Activated CD4-positive, alpha-beta T cell treated with anti-CD3 and anti-CD28 coated beads, Interleukin-2, amount 10 ng/mL, durations not matched to agents 7 days and 5 days (primary cell): ENCODE data around the gene WFS1. TPM values are rescaled to one million over a fixed set of nuclear protein-coding genes. Genes with fewer than 3 reads are reported as not detected.

ENCODE experiments used
- CTCF ChIA-PET: fragments of 350-600 bp; sonication (Branson Sonifier 250); formaldehyde crosslinking; loops from one replicate; lab custom pipeline; 2021; ENCODE audit warnings: antibody characterized with exemption; lab: Charles Lee
- POLR2A ChIA-PET: fragments of 350-600 bp; sonication (Branson Sonifier 250); formaldehyde crosslinking; loops from one replicate; lab custom pipeline; 2021; ENCODE audit warnings: antibody characterized with exemption; lab: Charles Lee
- DNase-seq: peaks from one replicate; pipeline ENCODE4 v3.0.0-alpha.2; 2020
- H3K27ac Mint-ChIP-seq: one replicate; pipeline ENCODE4 v1.8.0; 2021; ENCODE audit warnings: mild to moderate bottlenecking, moderate library complexity, mixed read lengths
- H3K27me3 Mint-ChIP-seq: one replicate; pipeline ENCODE4 v1.8.0; 2021; ENCODE audit warnings: mixed read lengths
- H3K36me3 Mint-ChIP-seq: one replicate; pipeline ENCODE4 v1.8.0; 2021; ENCODE audit warnings: low read depth, mixed read lengths
- H3K4me1 Mint-ChIP-seq: one replicate; pipeline ENCODE4 v1.8.0; 2021; ENCODE audit warnings: mixed read lengths
- H3K4me3 Mint-ChIP-seq: one replicate; pipeline ENCODE4 v1.8.0; 2021; ENCODE audit warnings: mild to moderate bottlenecking, moderate library complexity, mixed read lengths
- H3K9me3 Mint-ChIP-seq: one replicate; pipeline ENCODE4 v1.8.0; 2021; ENCODE audit warnings: mixed read lengths
- total RNA-seq, 2 experiments: library from RNA; stranded (reverse); gene quantifications; one replicate each; pipeline ENCODE4 v1.2.3, GENCODE V29; 2021

WFS1 gene
- total RNA-seq, 2 experiments from 2014 or later = 1.7 to 2.1 TPM

- Mint-ChIP-seq H3K9me3 (no peaks in the 10 kb centered on the region), H3K27ac (no peak overlapping the region), H3K27me3 (peaks cover 18% of the 10 kb centered on the region), H3K4me1 (no peaks in the 10 kb centered on the region), H3K4me3 (no peak overlapping the region), H3K36me3 (no peaks in the 10 kb centered on the region)
- ChIA-PET CTCF (interaction anchor here (0.6 to 1.3 kb wide), 2 partner anchors 52 to 265 kb away, joined by 3 read pairs; no protein-coding TSS in a partner anchor), POLR2A (no interaction called here)
- DNase-seq = no peak
Observed at GRCh38 chr4:6302869-6303268, 33.2 kb downstream of the WFS1 start.

GRCh38 chr4:6303943-6304342 lies 34.3 kb downstream of the WFS1 start:
- Mint-ChIP-seq H3K4me1 (no peaks in the 10 kb centered on the region), H3K4me3 (no peak overlapping the region), H3K27ac (no peak overlapping the region), H3K9me3 (no peaks in the 10 kb centered on the region), H3K36me3 (no peaks in the 10 kb centered on the region), H3K27me3 (peaks cover 27% of the 10 kb centered on the region)
- DNase-seq = no peak
- CTCF ChIA-PET = interaction anchor here (1.3 kb wide), 1 partner anchor 53 kb away, joined by 3 read pairs; no protein-coding TSS in a partner anchor
- POLR2A ChIA-PET = no interaction called here

- CTCF ChIA-PET = interaction anchor here (1.4 kb wide), 1 partner anchor 55 kb away, joined by 4 read pairs; no protein-coding TSS in a partner anchor
- Mint-ChIP-seq H3K9me3 (no peaks in the 10 kb centered on the region), H3K4me1 (no peaks in the 10 kb centered on the region), H3K36me3 (no peaks in the 10 kb centered on the region), H3K4me3 (no peak overlapping the region), H3K27ac (no peak overlapping the region), H3K27me3 (peaks cover 42% of the 10 kb centered on the region)
- DNase-seq = no peak
- POLR2A ChIA-PET = no interaction called here
Observed at GRCh38 chr4:6306299-6306698, 36.6 kb downstream of the WFS1 start.

- no peaks in the 10 kb centered on the region for H3K4me1 Mint-ChIP-seq
- DNase-seq = no peak
- H3K9me3 Mint-ChIP-seq = no peaks in the 10 kb centered on the region
- H3K36me3 Mint-ChIP-seq = no peaks in the 10 kb centered on the region
- peaks cover 42% of the 10 kb centered on the region for H3K27me3 Mint-ChIP-seq
- H3K27ac Mint-ChIP-seq = no peak overlapping the region
- H3K4me3 Mint-ChIP-seq = no peak overlapping the region
- ChIA-PET POLR2A (no interaction called here), CTCF (no interaction called here)
Observed at GRCh38 chr4:6307230-6307629, 37.6 kb downstream of the WFS1 start.

- ChIA-PET CTCF (interaction anchor here (1.4 kb wide), 2 partner anchors 19 to 24 kb away, joined by 3 to 5 read pairs; no protein-coding TSS in a partner anchor), POLR2A (no interaction called here)
- Mint-ChIP-seq H3K4me3 (no peak overlapping the region), H3K36me3 (no peaks in the 10 kb centered on the region), H3K27me3 (peaks cover 42% of the 10 kb centered on the region), H3K4me1 (no peaks in the 10 kb centered on the region), H3K9me3 (no peaks in the 10 kb centered on the region), H3K27ac (no peak overlapping the region)
- no peak for DNase-seq
Observed at GRCh38 chr4:6307891-6308290, 38.2 kb downstream of the WFS1 start.

- no peak for DNase-seq
- Mint-ChIP-seq H3K27me3 (peaks cover 42% of the 10 kb centered on the region), H3K4me3 (no peak overlapping the region), H3K27ac (no peak overlapping the region), H3K9me3 (no peaks in the 10 kb centered on the region), H3K4me1 (no peaks in the 10 kb centered on the region), H3K36me3 (no peaks in the 10 kb centered on the region)
- ChIA-PET CTCF (interaction anchor here (0.8 to 1.4 kb wide), 3 partner anchors 18 to 327 kb away, joined by 3 to 5 read pairs (median 3); no protein-coding TSS in a partner anchor), POLR2A (no interaction called here)
Observed at GRCh38 chr4:6308899-6309643, 39.4 kb downstream of the WFS1 start.

- no peak for DNase-seq
- no peaks in the 10 kb centered on the region for H3K4me1 Mint-ChIP-seq
- H3K4me3 Mint-ChIP-seq = no peak overlapping the region
- no peak overlapping the region for H3K27ac Mint-ChIP-seq
- H3K36me3 Mint-ChIP-seq = no peaks in the 10 kb centered on the region
- peaks cover 42% of the 10 kb centered on the region for H3K27me3 Mint-ChIP-seq
- ChIA-PET CTCF (no interaction called here), POLR2A (no interaction called here)
- no peaks in the 10 kb centered on the region for H3K9me3 Mint-ChIP-seq
Observed at GRCh38 chr4:6309777-6310176, 40.1 kb downstream of the WFS1 start.

GRCh38 chr4:6313216-6313615 lies 43.6 kb downstream of the WFS1 start:
- no peaks in the 10 kb centered on the region for H3K4me1 Mint-ChIP-seq
- ChIA-PET POLR2A (no interaction called here), CTCF (no interaction called here)
- H3K27ac Mint-ChIP-seq = no peak overlapping the region
- H3K9me3 Mint-ChIP-seq = no peaks in the 10 kb centered on the region
- H3K36me3 Mint-ChIP-seq = no peaks in the 10 kb centered on the region
- H3K4me3 Mint-ChIP-seq = no peak overlapping the region
- no peak for DNase-seq
- peaks cover 24% of the 10 kb centered on the region for H3K27me3 Mint-ChIP-seq

GRCh38 chr4:6316461-6317003 lies 46.9 kb downstream of the WFS1 start:
- Mint-ChIP-seq H3K9me3 (no peaks in the 10 kb centered on the region), H3K4me3 (no peak overlapping the region), H3K27ac (no peak overlapping the region), H3K27me3 (peaks cover 6% of the 10 kb centered on the region), H3K4me1 (peaks cover 4% of the 10 kb centered on the region), H3K36me3 (no peaks in the 10 kb centered on the region)
- POLR2A ChIA-PET = no interaction called here
- no peak for DNase-seq
- CTCF ChIA-PET = interaction anchor here (1.3 to 3.0 kb wide), 4 partner anchors 11 to 65 kb away, joined by 3 to 7 read pairs (median 6); no protein-coding TSS in a partner anchor

- POLR2A ChIA-PET = no interaction called here
- Mint-ChIP-seq H3K4me1 (peaks cover 9% of the 10 kb centered on the region), H3K27ac (no peak overlapping the region), H3K27me3 (peaks cover 16% of the 10 kb centered on the region), H3K36me3 (no peaks in the 10 kb centered on the region), H3K9me3 (no peaks in the 10 kb centered on the region), H3K4me3 (no peak overlapping the region)
- DNase-seq = no peak
- CTCF ChIA-PET = interaction anchor here (0.9 kb wide), 1 partner anchor 9 kb away, joined by 4 read pairs; no protein-coding TSS in a partner anchor
Observed at GRCh38 chr4:6318206-6318605, 48.6 kb downstream of the WFS1 start.

GRCh38 chr4:6319530-6320150 lies 50.0 kb downstream of the WFS1 start:
- Mint-ChIP-seq H3K27me3 (peaks cover 27% of the 10 kb centered on the region), H3K4me3 (no peak overlapping the region), H3K27ac (no peak overlapping the region), H3K36me3 (no peaks in the 10 kb centered on the region), H3K4me1 (peaks cover 13% of the 10 kb centered on the region), H3K9me3 (no peaks in the 10 kb centered on the region)
- POLR2A ChIA-PET = no interaction called here
- CTCF ChIA-PET = interaction anchor here (1.0 to 1.6 kb wide), 3 partner anchors 11 to 321 kb away, joined by 3 to 5 read pairs (median 4); no protein-coding TSS in a partner anchor
- DNase-seq = no peak

GRCh38 chr4:6320663-6321062 lies 51.0 kb downstream of the WFS1 start:
- Mint-ChIP-seq H3K4me3 (no peak overlapping the region), H3K27me3 (peaks cover 27% of the 10 kb centered on the region), H3K27ac (no peak overlapping the region), H3K36me3 (no peaks in the 10 kb centered on the region), H3K9me3 (no peaks in the 10 kb centered on the region), H3K4me1 (peaks cover 18% of the 10 kb centered on the region)
- ChIA-PET POLR2A (no interaction called here), CTCF (interaction anchor here (1.3 to 1.6 kb wide), 2 partner anchors 10 to 322 kb away, joined by 4 to 5 read pairs; no protein-coding TSS in a partner anchor)
- no peak for DNase-seq

- ChIA-PET CTCF (interaction anchor here (3.9 kb wide), 1 partner anchor 11 kb away, joined by 14 read pairs; no protein-coding TSS in a partner anchor), POLR2A (no interaction called here)
- Mint-ChIP-seq H3K27me3 (peaks cover 30% of the 10 kb centered on the region), H3K9me3 (no peaks in the 10 kb centered on the region), H3K4me1 (peaks cover 18% of the 10 kb centered on the region), H3K27ac (no peak overlapping the region), H3K4me3 (no peak overlapping the region), H3K36me3 (no peaks in the 10 kb centered on the region)
- no peak for DNase-seq
Observed at GRCh38 chr4:6321361-6321760, 51.7 kb downstream of the WFS1 start.
